GM23248 (cell line): ENCODE measurements around the gene FOXL3. TPM values are rescaled to one million over a fixed set of nuclear protein-coding genes. Genes with fewer than 3 reads are reported as not detected.

Source experiments
- DNase-seq: peaks from one replicate; pipeline ENCODE4 v3.0.0-alpha.2; 2015
- H2AFZ ChIP-seq: fragments of 200-600 bp; sonication (generic); 2 replicates; pipeline ENCODE4 v1.6.1; 2016; ENCODE audit warnings: antibody characterized with exemption
- H3F3A ChIP-seq: fragments of 200-600 bp; sonication (generic); 2 replicates; pipeline ENCODE4 v1.6.1; 2016; ENCODE audit warnings: mild to moderate bottlenecking, antibody characterized with exemption, mixed run types; ENCODE audit not compliant: insufficient read depth
- H3K27ac ChIP-seq: fragments of 200-600 bp; sonication (generic); 2 replicates; pipeline ENCODE4 v1.5.1; 2016; ENCODE audit warnings: mild to moderate bottlenecking
- H3K27me3 ChIP-seq: fragments of 200-600 bp; sonication (generic); replicated peaks from 2 replicates; pipeline ENCODE4 v1.6.1; 2016; ENCODE audit warnings: mild to moderate bottlenecking; ENCODE audit not compliant: insufficient read depth
- H3K36me3 ChIP-seq: fragments of 200-600 bp; sonication (generic); 2 replicates; pipeline ENCODE4 v1.6.1; 2016; ENCODE audit warnings: low read depth, mild to moderate bottlenecking
- H3K4me1 ChIP-seq: fragments of 200-600 bp; sonication (generic); 2 replicates; pipeline ENCODE4 v1.6.1; 2016; ENCODE audit warnings: mild to moderate bottlenecking; ENCODE audit not compliant: insufficient read depth
- H3K4me2 ChIP-seq: fragments of 200-600 bp; sonication (generic); one replicate; pipeline ENCODE4 v1.6.1; 2016; ENCODE audit warnings: mild to moderate bottlenecking; ENCODE audit not compliant: unreplicated experiment
- H3K4me3 ChIP-seq: fragments of 200-600 bp; sonication (generic); 2 replicates; pipeline ENCODE4 v1.5.1; 2016; ENCODE audit warnings: mild to moderate bottlenecking
- H3K79me2 ChIP-seq: fragments of 200-600 bp; sonication (generic); 2 replicates; pipeline ENCODE4 v1.6.1; 2016; ENCODE audit warnings: mild to moderate bottlenecking; ENCODE audit not compliant: insufficient read depth
- H3K9ac ChIP-seq: fragments of 200-600 bp; sonication (generic); 2 replicates; pipeline ENCODE4 v1.6.1; 2016; ENCODE audit warnings: mild to moderate bottlenecking
- H3K9me2 ChIP-seq: fragments of 200-600 bp; sonication (generic); 2 replicates; pipeline ENCODE4 v1.6.1; 2016; ENCODE audit warnings: mixed run types, mild to moderate bottlenecking, moderate library complexity; ENCODE audit not compliant: insufficient read depth
- H3K9me3 ChIP-seq: fragments of 200-600 bp; sonication (generic); one replicate; pipeline ENCODE4 v1.6.1; 2017; ENCODE audit warnings: low read depth
- H4K20me1 ChIP-seq: fragments of 200-600 bp; sonication (generic); 2 replicates; pipeline ENCODE4 v1.6.0; 2016; ENCODE audit not compliant: insufficient read depth
- EZH2 ChIP-seq: fragments of 200-600 bp; sonication (generic); IDR thresholded peaks from 2 replicates; pipeline ENCODE4 v1.6.1; 2018; ENCODE audit warnings: antibody characterized with exemption, mild to moderate bottlenecking; ENCODE audit not compliant: insufficient read depth, poor library complexity, severe bottlenecking
- EZH2phosphoT487 ChIP-seq: fragments of 200-600 bp; sonication (generic); IDR thresholded peaks from 2 replicates; pipeline ENCODE4 v1.6.1; 2018; ENCODE audit warnings: antibody characterized with exemption, moderate library complexity, mild to moderate bottlenecking, low read depth; ENCODE audit not compliant: insufficient read depth
- WGBS, 2 experiments: methylation state at CpG; one replicate each; pipeline ENCODE4 v1.1.6; 2015 to 2017; ENCODE audit warnings: low lambda C conversion rate in 2 of 2, low coverage in 1 of 2; ENCODE audit errors: missing lambda C conversion rate in 2 of 2; 5-methylcytosine and 5-hydroxymethylcytosine counted together
- in situ Hi-C: fragments of 300-500 bp; cut with MboI; formaldehyde crosslinking; loops from 2 replicates; pipeline ENCODE4 v1.15.0; 2020
- polyA plus RNA-seq: library from polyadenylated mRNA; unstranded; fragments of >200 nt; fragmentation: Nextera tagmentation; extraction: Ambion mirVana; gene quantifications from 2 replicates; pipeline ENCODE4 v1.2.1, GENCODE V29; 2016
- total RNA-seq: library from RNA; depleted of rRNA; stranded (reverse); fragments of >200 nt; shearing (Covaris generic); gene quantifications from 2 replicates; pipeline ENCODE4 v1.2.3, GENCODE V29; 2014

The FOXL3 gene
- total and polyA plus RNA-seq, 2 experiments from 2014 or later, result not detected

DNA sequence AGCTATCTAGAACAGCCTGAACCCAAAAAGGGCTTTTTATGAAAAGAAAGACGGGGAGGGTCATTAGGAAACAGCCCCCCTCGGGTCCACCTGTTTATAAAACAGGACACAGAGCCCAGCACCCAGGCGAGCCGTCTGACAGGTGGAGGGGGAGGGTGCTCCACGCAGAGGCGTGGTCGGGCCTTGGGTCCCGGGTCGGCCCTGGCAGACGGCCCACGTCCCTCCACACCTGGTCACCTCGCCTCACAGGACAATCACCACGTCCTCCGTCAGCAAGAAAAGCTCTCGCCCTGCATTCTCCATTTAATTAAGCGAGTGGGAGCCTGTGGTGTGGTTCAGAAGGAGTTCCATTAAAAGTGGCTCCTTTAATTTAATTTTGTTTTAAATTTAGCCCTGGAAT is 42.3 kb upstream of the FOXL3 start:
- Histone ChIP-seq H2AFZ (no peak overlapping the region), H3K4me1 (no peaks in the 10 kb centered on the region), H3K9me2 (no peaks in the 10 kb centered on the region), H3K79me2 (no peaks in the 10 kb centered on the region), H3K27ac (no peak overlapping the region), H3K36me3 (peaks cover 22% of the 10 kb centered on the region; the same call in 1 of the 2 replicates), H3K9ac (no peak overlapping the region), H3K4me2 (no peak overlapping the region), H3F3A (no peaks in the 10 kb centered on the region), H3K9me3 (no peaks in the 10 kb centered on the region), H4K20me1 (no peaks in the 10 kb centered on the region), H3K27me3 (no peaks in the 10 kb centered on the region), H3K4me3 (no peak overlapping the region)
- DNase-seq, result no peak
- TF ChIP-seq EZH2phosphoT487, result no peak
- TF ChIP-seq EZH2, result no peak
- WGBS, 2 experiments, result 79 to 81% methylated on average over 16 of the region's 16 CpGs
- in situ Hi-C loops, result no loop called here

DNA sequence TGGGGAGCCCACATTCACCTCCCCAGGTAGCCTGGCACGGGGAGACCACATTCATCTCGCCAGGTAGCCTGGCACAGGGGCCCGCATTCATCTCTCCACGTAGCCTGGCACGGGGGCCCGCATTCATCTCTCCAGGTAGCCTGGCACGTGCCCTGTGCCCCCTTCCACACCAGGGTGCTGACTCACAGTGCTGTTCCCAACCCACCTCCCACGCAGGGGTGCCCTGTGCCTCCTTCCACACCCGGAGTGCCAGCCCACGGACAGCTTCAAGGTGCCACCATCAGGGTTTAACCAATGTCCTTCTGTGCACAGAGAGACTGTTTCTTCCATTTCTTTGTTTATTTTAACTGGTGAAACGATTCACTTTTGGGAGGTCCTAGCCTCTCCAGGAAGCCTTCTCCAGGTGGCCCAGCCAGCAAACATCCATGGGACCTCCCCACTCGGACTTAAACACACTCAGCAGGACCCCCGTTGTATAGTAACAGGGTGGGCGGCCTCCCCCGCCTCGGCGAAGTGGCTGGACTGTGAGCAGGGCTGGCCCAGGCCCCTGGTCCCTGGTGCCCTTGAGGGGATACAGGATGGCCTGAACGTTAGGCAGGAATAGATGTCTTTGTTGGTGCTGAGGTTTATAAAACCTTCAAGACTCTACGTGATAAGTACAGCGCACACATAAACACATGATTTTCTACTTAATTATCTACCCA is 41.1 kb upstream of the FOXL3 start:
- H3K36me3 ChIP-seq, result peaks cover 27% of the 10 kb centered on the region; the same call in 1 of the 2 replicates
- 85 to 87% methylated on average over 20 of the region's 20 CpGs for WGBS, 2 experiments
- no peaks in the 10 kb centered on the region for H3K27me3 ChIP-seq

DNA sequence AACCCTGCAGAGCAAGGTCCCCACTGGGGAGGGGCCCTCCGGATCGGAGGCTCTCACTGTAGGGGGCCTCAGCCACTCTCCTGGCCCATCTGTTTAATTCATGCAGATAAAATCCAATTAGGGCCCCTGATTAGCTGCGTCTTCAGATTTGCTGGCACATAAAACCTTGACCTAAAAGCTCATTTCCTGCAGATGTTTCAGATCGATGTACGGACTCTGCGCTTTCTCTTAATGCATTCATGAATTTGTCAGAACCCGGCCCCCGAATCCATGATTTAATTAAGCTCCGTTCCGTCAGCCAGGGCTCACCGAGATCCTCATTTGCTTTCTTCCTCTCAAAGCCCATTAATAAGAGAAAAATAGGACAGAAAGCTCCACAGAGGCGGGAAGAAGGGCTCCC is 40.0 kb upstream of the FOXL3 start:
- Histone ChIP-seq H3K36me3 (peaks cover 31% of the 10 kb centered on the region; the same call in 1 of the 2 replicates), H3K79me2 (no peaks in the 10 kb centered on the region), H3K4me1 (no peaks in the 10 kb centered on the region), H3K9ac (no peak overlapping the region), H4K20me1 (no peaks in the 10 kb centered on the region), H3K27me3 (no peaks in the 10 kb centered on the region), H3K4me3 (no peak overlapping the region), H3K27ac (no peak overlapping the region), H3K9me2 (no peaks in the 10 kb centered on the region), H3F3A (no peaks in the 10 kb centered on the region), H3K4me2 (no peak overlapping the region), H2AFZ (no peak overlapping the region), H3K9me3 (no peaks in the 10 kb centered on the region)
- DNase-seq, result no peak
- 87 to 88% methylated on average over 12 of the region's 12 CpGs for WGBS, 2 experiments
- TF ChIP-seq EZH2phosphoT487 (no peak), EZH2 (no peak)
- in situ Hi-C loops, result no loop called here

More for the DNA sequence above, 41.1 kb upstream of the FOXL3 start:
- in situ Hi-C loops, result no loop called here
- Histone ChIP-seq H4K20me1 (no peaks in the 10 kb centered on the region), H3K9me2 (no peaks in the 10 kb centered on the region), H3F3A (no peaks in the 10 kb centered on the region), H3K9ac (no peak overlapping the region), H3K9me3 (no peaks in the 10 kb centered on the region), H3K27ac (no peak overlapping the region), H3K79me2 (no peaks in the 10 kb centered on the region), H2AFZ (no peak overlapping the region), H3K4me3 (no peak overlapping the region), H3K4me2 (no peak overlapping the region), H3K4me1 (no peaks in the 10 kb centered on the region)
- DNase-seq, result no peak
- TF ChIP-seq EZH2phosphoT487 (no peak), EZH2 (no peak)

DNA sequence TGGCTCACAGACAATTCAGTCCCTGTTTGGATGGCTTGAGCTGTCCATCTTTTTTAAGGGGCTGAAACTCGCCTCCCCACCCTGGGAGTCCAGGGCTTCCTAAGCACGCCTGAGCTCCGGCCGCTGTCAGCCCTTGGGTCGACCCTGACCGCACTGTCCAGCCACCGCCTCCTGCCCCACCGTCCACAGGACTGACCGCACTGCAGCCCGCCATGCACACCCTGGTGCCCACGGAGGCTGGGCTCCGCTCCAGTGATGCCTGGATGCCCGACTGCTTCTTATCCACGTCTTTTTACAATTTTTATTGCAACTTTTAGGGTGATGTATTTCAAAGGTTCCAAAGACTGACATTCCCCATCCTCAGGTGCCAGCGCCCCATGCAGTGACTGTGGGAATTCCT is 39.4 kb upstream of the FOXL3 start:
- in situ Hi-C loops, result no loop called here
- no peak for DNase-seq
- Histone ChIP-seq H4K20me1 (no peaks in the 10 kb centered on the region), H3K4me2 (no peak overlapping the region), H3K4me3 (no peak overlapping the region), H3K4me1 (no peaks in the 10 kb centered on the region), H3K9ac (no peak overlapping the region), H3K79me2 (no peaks in the 10 kb centered on the region), H3F3A (no peaks in the 10 kb centered on the region), H3K27ac (no peak overlapping the region), H3K9me2 (no peaks in the 10 kb centered on the region), H3K27me3 (no peaks in the 10 kb centered on the region), H2AFZ (no peak overlapping the region), H3K36me3 (peaks cover 35% of the 10 kb centered on the region; the same call in 1 of the 2 replicates), H3K9me3 (no peaks in the 10 kb centered on the region)
- WGBS, 2 experiments, result 87 to 92% methylated on average over 15 of the region's 15 CpGs
- TF ChIP-seq EZH2, result no peak
- TF ChIP-seq EZH2phosphoT487, result no peak
